Raji (cell line): ENCODE measurements around the gene GPR180.

Experiments used
- POLR2A ChIP-seq: IDR thresholded peaks from 2 replicates; pipeline ENCODE4 v1.6.1; 2011; ENCODE audit warnings: low read depth, low read length, control low read depth; ENCODE audit not compliant: insufficient read depth

The GPR180 gene

GRCh38 chr13:94620286-94620896 lies 18.7 kb downstream of the GPR180 start:
- TF ChIP-seq POLR2A, result no peak

DNA sequence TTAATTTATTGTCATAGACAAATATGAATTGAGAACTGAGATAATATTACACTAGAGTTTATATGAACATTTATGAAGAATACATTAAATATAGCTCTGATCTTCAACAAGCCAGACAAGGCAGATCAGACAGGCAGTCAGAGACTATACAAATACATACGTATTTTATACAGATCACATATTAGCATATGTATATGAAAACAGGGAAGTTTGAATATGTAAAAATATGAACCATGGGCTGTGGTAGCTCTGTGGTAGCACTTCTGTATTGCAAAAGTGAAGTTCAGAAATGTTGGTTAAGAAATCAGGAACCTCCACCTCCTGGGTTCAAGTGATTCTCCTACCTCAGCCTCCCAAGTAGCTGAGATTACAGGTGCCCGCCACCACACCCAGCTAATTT lies 20.7 kb downstream of the GPR180 start:
- no peak for TF ChIP-seq POLR2A

GRCh38 chr13:94623316-94623715 lies 21.7 kb downstream of the GPR180 start:
- TF ChIP-seq POLR2A, result no peak

- TF ChIP-seq POLR2A, result no peak
Measured at GRCh38 chr13:94630858-94631257, 29.2 kb downstream of the GPR180 start.

DNA sequence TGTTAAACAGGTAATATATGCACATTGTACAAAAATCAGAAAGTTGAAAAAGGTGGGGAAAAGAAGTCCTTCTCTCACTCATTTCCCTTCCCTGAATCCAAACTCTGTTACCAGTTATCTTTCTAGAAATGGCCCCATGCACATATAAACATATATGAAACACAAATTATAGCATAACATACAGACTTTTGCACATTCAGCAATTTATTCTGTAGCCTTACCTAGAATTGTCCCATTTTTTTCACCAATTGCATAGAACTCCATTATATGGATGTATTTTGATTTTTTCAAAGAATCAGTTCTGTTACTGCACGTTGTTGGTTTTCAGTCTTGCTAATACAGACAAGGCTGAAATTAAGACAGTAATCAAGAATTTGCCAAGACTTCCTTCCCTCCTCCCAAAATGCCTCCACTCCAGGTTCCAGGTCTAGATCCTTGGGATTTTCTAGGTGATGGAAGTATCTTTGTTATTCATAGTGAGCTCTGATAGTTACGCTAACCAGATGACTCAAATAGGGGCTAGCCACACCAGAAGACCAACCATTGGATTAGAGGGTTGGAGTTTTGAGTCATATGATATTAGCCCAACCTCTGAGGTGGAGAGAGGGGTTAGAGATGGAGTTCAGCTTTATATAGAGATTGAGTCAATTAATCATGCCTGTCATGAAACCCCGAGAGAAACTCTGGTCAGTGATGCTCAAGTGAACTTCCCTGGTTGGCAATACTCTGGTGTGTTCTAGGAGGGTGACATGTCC lies 30.7 kb downstream of the GPR180 start:
- TF ChIP-seq POLR2A, result no peak

DNA sequence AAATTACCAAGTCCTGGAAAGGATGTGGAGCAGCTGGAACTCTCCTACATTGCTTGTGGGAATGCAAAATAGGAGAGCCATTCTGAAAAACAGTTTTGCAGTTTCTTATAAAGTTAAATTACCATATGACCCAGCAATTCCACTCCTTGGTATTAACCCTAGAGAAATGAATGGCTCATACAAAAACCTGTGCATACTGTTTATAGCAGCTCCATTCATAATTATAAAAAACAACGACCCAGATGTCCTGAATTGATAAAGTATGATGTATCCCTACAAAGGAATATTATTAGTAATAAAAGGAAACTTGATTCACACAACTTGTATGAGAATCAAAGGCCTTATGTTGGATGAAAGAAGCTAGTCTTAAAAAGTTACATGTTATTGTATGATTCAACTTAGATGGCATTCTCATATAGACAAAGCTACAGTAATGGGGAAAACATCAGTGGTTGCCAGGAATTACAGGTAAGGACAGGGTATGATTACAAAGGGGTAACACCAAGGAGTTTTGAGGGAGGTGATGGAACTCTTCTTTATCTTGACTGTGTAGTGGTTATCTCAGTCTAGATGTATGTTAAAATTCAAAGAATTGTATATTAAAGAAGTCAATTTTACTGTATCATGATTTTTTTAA lies 35.4 kb downstream of the GPR180 start:
- TF ChIP-seq POLR2A, result no peak

DNA sequence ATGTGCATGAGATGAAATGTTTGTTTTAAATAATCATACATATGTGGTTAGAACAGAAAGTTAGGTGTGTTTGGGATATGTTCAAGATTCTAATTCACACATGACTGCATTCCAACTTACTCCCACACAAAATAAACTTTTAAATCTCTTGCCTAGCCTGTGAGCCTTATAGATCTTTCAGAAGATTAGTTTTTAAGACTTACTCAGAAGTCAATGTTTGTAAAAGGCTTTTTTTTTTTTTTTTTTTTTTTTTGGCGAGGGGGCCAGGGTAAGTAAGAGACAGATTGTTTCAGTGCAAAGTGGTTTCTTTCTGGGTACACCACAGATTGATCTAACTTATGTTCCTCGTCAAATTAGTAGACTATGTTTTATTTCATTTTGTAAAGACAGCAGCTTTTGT lies 39.1 kb downstream of the GPR180 start:
- TF ChIP-seq POLR2A, result no peak

DNA sequence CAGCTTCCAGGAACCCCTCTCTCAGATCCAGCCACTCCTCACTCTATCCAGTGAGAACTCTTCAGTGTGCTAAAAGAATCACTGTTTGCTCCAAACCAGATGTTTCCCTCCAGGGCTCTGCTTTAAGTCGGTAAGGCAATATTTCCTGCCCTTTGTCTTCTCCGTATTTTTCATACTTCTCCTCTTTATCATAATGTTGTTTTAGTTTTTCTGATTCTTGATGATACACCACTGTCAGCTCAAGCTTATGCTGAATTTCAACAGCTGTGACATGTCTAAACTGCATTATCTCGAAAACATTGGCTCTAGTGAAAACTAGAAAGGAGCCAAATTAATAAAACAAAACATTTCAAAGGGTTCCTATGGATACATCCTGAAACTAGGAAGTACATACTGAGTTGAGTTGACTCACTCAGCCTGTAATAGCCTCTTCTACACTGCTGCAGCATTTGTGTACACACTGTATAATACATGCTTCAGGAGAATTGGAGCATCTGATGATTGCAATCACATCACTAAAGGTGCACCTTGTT lies 39.8 kb downstream of the GPR180 start:
- TF ChIP-seq POLR2A, result no peak

GRCh38 chr13:94646904-94647303 lies 45.2 kb downstream of the GPR180 start:
- no peak for TF ChIP-seq POLR2A

DNA sequence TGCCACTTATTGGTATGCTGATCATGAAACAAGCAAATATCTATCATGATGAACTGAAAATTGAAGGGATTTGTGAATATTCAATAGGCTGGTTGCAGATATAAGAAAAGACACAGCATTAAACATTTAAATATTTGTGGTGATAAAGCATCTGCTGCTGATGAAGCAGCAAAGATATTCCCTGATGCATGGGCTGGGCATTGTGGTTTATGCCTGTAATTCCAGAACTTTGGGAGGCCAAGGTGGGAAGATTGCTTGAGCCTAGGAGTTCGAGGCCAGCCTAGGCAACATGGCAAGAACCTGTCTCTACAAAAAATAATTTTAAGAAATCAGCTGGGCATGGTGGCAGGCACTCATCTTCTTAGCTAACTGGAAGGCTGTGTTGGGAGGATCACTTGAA lies 54.5 kb downstream of the GPR180 start:
- no peak for TF ChIP-seq POLR2A

- no peak for TF ChIP-seq POLR2A
Measured at GRCh38 chr13:94656766-94657165, 55.1 kb downstream of the GPR180 start.

DNA sequence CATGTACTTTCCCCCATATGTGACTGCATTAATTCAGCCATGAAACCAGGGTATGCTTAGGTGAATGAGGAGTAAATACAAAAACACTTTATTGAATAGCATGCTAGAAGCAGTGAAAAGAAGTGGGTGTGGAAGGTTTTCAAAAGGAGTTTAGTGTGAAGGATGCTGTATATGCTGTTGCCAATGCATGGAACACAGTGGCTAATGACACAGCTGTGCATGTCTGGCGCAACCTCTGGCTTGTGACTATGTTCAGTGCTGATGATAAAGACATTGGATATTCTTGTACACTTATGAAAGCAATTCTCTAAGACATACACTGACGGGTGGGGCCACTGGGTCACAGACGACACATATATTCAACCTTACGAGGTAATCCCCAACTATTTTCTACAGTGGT lies 55.5 kb downstream of the GPR180 start:
- no peak for TF ChIP-seq POLR2A

GRCh38 chr13:94658926-94659597 lies 57.4 kb downstream of the GPR180 start:
- no peak for TF ChIP-seq POLR2A

DNA sequence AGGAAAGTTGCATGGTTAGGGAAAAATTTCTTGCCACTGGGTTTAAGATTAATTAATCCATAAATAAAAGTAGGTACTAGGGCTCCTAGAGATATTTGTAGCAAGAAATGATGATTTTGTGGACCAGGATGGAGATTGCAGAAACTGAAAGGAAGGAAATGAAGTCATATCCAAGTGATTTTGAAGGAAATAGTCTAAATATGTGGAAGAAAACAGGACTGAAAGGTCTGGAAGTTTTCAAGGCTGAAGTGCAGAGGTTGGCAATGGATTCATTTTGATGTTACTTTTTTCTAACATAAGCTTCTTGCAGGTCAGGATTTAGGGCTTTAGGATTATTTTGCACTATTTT lies 57.9 kb downstream of the GPR180 start:
- TF ChIP-seq POLR2A, result no peak

- no peak for TF ChIP-seq POLR2A
Measured at GRCh38 chr13:94660695-94661326, 59.2 kb downstream of the GPR180 start.
